Nucleus accumbens (tissue), 56 donors: ENCODE data around the gene CXCL3.
A peak's percentile ranks its signal among the peaks of the same experiment; 100 is the strongest.

ENCODE experiments used
- DNase-seq, 56 donors: peaks; one replicate each; lab custom pipeline; 2025; lab: John Stamatoyannopoulos, UW

The CXCL3 gene

GRCh38 chr4:74056114-74056857, 17.8 kb upstream of the CXCL3 start:
- no peak for DNase-seq

- DNase-seq = no peak
Observed at GRCh38 chr4:74055498-74055897, 17.0 kb upstream of the CXCL3 start.

- no peak for DNase-seq
Observed at GRCh38 chr4:74055096-74055495, 16.6 kb upstream of the CXCL3 start.

- DNase-seq = no peak
Observed at GRCh38 chr4:74054483-74055047, 16.1 kb upstream of the CXCL3 start.

- DNase-seq = no peak
Observed at GRCh38 chr4:74047152-74047551, 8.7 kb upstream of the CXCL3 start.

- no peak for DNase-seq
Observed at GRCh38 chr4:74045772-74046171, 7.3 kb upstream of the CXCL3 start.

GRCh38 chr4:74045247-74045646, 6.8 kb upstream of the CXCL3 start:
- DNase-seq = no peak

- DNase-seq = no peak
Observed at GRCh38 chr4:74044677-74045076, 6.2 kb upstream of the CXCL3 start.

GRCh38 chr4:74042681-74043080, 4.2 kb upstream of the CXCL3 start:
- DNase-seq = no peak

GRCh38 chr4:74041418-74041817, 2.9 kb upstream of the CXCL3 start:
- no peak for DNase-seq

GRCh38 chr4:74039315-74039763, 850 bp upstream of the CXCL3 start:
- peak in 1 of 56 donors; percentile 1 for DNase-seq

GRCh38 chr4:74038086-74038424, 434 bp downstream of the CXCL3 start:
- DNase-seq = peak in 2 of 56 donors; percentile 16 to 18

- DNase-seq = no peak
Observed at GRCh38 chr4:74037076-74037955, 1.2 kb downstream of the CXCL3 start.

GRCh38 chr4:74033739-74034138, 4.8 kb downstream of the CXCL3 start:
- DNase-seq = no peak

GRCh38 chr4:74032064-74032463, 6.4 kb downstream of the CXCL3 start:
- DNase-seq = no peak

GRCh38 chr4:74031576-74031975, 6.9 kb downstream of the CXCL3 start:
- no peak for DNase-seq

GRCh38 chr4:74030285-74030684, 8.2 kb downstream of the CXCL3 start:
- DNase-seq = no peak

- DNase-seq = no peak
Observed at GRCh38 chr4:74028504-74028903, 10.0 kb downstream of the CXCL3 start.

- no peak for DNase-seq
Observed at GRCh38 chr4:74023709-74024108, 14.8 kb downstream of the CXCL3 start.

- DNase-seq = no peak
Observed at GRCh38 chr4:74021601-74022000, 16.9 kb downstream of the CXCL3 start.

GRCh38 chr4:74018771-74019170, 19.7 kb downstream of the CXCL3 start:
- no peak for DNase-seq

GRCh38 chr4:74018116-74018515, 20.4 kb downstream of the CXCL3 start:
- DNase-seq = no peak
